Transverse colon (tissue), 3 donors: Measurements from ENCODE around the gene GUCY2F.

Experiments used
- POLR2A ChIP-seq: fragments of 450-650 bp; IDR thresholded peaks from one replicate; pipeline ENCODE4 v1.6.1; 2016; ENCODE audit warnings: antibody characterized with exemption, mild to moderate bottlenecking, moderate library complexity
- TF ChIP-seq, protein P1 (sequence below), 5 experiments: fragments of 200-600 bp in 3 of 5; fragments of 450-650 bp in 2 of 5; sonication (generic) in 3 of 5; IDR thresholded peaks; 1 replicate in 2 of 5; 2 replicates in 3 of 5; pipeline ENCODE4 v1.5.1; 2016 to 2017; ENCODE audit warnings: antibody characterized with exemption in 5 of 5, inconsistent platforms in 3 of 5, mild to moderate bottlenecking in 2 of 5, moderate library complexity in 1 of 5

DNA sequence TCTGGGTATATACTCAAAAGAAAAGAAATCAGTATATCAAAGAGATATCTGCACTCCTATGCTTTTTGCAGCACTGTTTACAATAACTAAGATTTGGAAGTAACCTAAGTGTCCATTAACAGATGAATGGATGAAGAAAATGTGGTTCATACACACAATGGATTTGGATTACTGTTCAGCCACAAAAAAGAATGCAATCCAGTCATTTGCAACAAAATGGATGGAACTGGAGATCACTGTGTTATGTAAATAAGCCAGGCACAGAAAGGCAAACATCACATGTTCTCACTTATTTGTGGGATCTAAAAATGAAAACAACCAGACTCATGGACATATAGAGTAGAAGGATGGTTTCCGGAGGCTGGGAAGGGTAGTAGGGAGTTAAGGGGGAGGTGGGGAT is 37.1 kb upstream of the GUCY2F start:
- TF ChIP-seq, protein P1, sequence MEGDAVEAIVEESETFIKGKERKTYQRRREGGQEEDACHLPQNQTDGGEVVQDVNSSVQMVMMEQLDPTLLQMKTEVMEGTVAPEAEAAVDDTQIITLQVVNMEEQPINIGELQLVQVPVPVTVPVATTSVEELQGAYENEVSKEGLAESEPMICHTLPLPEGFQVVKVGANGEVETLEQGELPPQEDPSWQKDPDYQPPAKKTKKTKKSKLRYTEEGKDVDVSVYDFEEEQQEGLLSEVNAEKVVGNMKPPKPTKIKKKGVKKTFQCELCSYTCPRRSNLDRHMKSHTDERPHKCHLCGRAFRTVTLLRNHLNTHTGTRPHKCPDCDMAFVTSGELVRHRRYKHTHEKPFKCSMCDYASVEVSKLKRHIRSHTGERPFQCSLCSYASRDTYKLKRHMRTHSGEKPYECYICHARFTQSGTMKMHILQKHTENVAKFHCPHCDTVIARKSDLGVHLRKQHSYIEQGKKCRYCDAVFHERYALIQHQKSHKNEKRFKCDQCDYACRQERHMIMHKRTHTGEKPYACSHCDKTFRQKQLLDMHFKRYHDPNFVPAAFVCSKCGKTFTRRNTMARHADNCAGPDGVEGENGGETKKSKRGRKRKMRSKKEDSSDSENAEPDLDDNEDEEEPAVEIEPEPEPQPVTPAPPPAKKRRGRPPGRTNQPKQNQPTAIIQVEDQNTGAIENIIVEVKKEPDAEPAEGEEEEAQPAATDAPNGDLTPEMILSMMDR (IDR thresholded peaks at IDR 0.05): no peak
- TF ChIP-seq POLR2A: no peak
